ENCODE data around the gene PALM.
"Not testable (repeated sequence)": the region's sequence is repeated elsewhere in the genome, so short reads cannot be mapped to it uniquely, and the experiment has no call there.

Gene PALM

DNA sequence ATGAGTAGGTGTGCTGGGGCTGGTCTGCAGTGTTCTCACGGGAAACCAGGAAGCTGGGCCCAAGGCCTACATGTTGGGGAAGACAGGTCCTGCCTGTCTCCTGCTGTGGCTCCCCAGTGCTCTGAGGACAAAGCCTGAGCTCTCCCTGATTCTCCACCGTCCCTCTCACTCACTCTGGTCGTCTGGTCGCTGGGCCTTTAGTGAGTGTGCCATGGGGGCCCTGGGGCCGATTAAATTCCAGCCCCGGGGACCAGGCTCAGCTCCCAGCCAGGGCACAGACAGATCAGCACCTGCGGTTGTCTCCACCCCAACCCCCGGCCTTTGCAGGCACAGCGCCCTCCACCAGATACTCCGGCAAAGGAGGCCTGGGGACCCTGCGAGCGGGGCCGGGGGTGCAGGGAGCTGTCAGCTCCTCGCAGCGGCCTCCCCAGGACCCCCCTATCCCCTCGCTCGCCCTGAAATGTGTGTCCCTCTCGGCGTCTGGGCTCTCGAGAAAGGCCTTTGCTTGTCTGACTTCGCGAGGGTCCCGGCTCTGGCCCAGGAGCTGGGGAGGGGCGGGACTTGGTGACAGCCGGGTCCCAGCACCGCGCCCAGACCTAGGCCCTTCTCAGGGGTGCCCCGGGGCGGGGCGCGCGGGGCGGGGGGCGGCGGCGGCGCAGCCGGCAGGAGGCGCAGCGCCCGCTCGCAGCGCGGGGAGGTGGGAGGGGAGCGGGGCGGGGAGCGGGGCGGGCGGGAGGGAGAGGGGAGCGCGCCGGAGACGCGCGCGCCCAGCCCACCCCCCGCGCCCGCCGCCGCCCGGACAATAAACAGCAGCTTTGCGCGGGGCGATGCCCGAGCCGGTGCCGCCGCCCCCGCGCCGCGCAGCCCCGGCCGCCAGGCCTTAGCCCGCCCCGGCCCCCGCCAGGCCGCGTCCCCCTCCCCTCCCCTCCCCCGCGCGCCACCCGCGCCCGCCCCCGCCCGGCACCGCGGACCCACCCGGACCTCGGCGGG is at the start of gene PALM:
TSS of gene PALM (plus strand) at position 782 of the 990 bp plus-strand sequence. CDS start 212 bp downstream, outside the sequence.
- no peak for DNase-seq

- DNase-seq, result no peak
These were observed 47.8 kb upstream of the PALM start for GRCh38 chr19:660793-661426.

GRCh38 chr19:661427-662196 is 47.1 kb upstream of the PALM start:
- DNase-seq, result no peak

GRCh38 chr19:662207-662961 is 46.4 kb upstream of the PALM start:
- no peak for DNase-seq

GRCh38 chr19:662962-663681 is 45.6 kb upstream of the PALM start, which contains the start of gene RNF126:
TSS of gene RNF126 (minus strand) at chr19:663214. CDS start at chr19:663121, 93 bp downstream.
- peak; percentile 60 for DNase-seq

GRCh38 chr19:663682-664117 is 45.0 kb upstream of the PALM start:
- DNase-seq, result no peak

DNA sequence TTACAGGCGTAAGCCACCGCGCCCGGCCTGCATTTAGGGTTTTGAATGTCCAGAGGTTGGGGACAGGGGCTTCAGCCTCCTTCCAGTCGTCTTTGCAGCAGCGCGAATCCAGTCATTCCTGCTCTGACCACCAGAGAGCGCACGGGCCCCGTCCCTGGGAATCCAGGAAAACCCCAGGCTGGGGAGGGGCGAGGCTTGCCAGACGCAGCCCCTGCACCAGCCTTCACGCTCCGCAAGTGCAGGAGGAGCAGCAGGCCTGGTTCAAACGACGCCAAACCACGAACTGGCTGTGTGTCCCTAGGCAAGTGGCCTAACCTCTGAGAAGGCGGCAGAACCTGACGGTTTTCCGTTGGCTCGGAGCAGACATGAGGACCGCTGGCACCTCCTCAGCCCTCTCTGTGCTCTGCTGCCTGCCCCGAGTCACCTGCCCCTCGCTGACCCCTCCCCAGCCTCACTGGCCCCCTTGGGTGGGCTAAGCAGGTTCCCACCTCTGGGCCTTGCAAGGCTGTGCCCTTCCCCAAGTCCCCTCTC is 43.8 kb upstream of the PALM start:
- peak; percentile 57 for DNase-seq

- not testable (repeated sequence) for DNase-seq
These were observed 41.7 kb upstream of the PALM start for GRCh38 chr19:666985-667573.

DNA sequence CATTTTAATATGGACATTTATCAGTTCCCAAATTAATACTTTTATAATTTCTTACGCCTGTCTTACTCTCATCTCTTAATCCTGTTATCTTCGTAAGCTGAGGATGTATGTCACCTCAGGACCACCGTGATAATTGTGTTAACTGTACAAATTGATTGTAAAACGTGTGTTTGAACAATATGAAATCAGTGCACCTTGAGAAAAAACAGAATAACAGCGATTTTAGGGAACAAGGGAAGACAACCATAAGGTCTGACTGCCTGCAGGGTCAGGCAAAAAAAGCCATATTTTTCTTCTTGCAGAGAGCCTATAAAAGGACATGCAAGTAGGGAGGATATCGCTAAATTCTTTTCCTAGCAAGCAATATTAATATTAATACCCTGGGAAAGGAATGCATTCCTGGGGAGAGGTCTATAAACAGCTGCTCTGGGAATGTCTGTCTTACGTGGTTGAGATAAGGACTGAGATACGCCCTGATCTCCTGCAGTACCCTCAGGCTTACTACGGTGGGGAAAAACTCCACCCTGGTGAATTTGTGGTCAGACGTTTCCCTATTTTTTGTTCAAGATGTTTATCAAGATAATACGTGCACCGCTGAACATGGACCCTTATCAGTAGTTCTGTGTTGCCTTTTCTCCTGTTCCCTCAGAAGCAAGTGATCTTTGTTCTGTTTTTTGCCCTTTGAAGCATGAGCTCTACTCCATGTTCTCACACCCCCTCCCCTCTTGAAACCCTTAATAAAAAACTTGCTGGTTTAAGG is 39.9 kb upstream of the PALM start:
- not testable (repeated sequence) for DNase-seq

GRCh38 chr19:670609-671075 is 38.1 kb upstream of the PALM start:
- DNase-seq, result no peak

DNA sequence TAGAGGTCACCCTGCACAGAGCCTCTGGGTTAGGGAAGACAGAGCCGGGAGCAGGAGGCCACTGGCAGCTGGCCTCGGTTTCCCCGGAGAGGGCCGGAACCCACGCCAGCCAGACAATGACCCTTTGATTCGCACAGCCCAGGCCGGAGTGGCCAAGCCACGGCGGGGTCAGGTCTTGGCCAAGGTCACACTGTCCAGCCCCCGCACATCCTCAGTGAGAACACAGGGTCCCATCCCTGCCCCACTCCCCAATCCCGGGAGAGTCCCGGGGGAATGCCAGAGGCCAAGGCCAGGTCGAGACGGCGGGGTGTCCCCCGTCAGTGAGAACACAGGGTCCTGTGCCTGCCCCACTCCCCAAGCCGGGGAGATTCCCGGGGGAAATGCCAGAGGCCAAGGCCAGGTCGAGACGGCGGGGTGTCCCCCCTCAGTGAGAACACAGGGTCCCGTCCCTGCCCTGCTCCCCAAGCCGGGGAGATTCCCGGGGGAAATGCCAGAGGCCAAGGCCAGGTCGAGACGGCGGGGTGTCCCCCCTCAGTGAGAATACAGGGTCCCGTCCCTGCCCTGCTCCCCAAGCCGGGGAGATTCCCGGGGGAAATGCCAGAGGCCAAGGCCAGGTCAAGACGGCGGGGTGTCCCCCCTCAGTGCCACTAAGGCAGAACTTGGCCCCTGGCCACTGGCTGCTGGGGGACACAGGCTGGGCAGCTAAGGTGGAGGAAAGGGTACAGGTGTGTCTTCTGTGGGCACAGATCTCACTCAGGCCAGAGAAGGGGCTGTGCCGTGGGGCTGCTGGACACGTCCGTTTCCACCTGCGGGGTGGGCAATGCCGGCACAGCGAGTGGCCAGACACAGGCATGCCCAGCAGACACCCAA is 34.2 kb upstream of the PALM start:
- DNase-seq, result no peak

DNA sequence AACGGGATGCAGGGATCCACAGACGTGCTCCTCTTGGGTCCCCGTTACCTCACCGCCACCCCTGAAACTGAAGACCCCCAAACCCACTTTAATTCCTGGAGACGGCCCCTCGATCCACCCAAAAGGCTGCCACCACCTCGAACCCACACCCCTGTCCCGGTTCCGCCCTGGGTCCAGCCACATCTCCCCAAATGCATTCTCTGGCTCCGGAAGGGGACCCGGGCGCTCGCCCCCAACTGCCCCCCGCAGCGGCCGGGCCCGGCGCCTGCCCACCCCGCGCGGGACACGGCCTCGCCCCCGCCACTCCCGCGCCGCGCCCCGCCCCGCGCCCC is 32.8 kb upstream of the PALM start:
- DNase-seq, result no peak

- DNase-seq, result no peak
These were observed 32.2 kb upstream of the PALM start, which contains the start of gene FSTL3 for GRCh38 chr19:676339-677105. TSS of gene FSTL3 (plus strand) at chr19:676392. CDS start at chr19:676424, 32 bp downstream.

DNA sequence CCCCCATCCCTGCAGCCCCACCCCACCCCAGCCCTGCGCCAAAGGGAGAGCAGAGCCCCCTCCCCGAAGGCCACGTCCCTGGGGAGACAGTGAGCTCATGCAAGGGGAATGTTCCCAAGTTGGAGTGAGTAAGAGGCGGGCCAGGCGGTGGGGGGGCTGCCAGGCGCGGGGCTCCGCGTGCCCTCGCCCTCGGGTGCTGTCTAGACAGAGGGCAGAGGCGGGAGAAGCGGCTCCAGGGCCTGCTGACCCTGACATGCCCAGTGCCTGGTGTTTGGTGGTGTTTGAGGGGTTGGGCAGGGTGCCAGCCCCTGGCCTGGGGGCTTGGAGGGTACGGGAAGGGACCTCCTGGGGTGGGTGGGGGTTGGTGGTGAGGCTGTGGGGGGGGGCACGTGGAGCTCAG is 31.5 kb upstream of the PALM start:
- DNase-seq, result no peak

GRCh38 chr19:677601-678436 is 30.9 kb upstream of the PALM start:
- DNase-seq, result no peak

DNA sequence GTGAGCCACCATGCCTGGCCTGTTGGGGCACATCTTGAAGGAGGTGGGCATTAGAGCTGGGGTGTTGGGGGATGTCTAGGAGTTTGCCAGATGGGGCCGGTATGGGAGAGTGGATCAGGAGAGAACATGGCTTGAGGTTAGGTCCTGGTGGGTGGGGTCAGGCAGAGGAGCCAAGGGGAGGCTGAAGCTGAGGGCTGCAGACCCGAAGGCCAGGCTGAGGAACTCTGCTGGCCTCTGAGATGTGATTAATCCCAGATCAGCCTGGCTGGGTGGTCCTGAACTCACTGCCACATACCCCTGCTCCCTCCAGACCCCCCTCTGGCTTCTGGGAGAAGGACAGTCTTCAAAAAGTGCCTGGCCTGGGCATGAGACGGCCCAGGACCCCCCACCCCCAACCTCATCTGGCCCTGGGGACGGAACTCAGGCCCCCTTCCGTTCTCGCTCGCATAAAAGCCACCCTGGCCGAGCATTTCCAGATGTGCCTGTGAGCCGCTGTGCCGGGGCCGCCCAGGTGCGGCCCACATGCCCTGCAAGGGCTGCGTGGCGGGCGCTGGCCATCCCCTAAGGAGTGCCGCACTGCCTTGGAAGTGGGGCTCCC is 29.8 kb upstream of the PALM start:
- DNase-seq, result no peak

Measured in NCI-H1694 treated with DMSO at 0.1 percent for 48 hours (cell line).